GM10248 (cell line): ENCODE measurements around the gene PLCB1.

ENCODE experiments used
- CTCF ChIA-PET: fragments of 300-600 bp; sonication (Branson Sonifier 250); formaldehyde crosslinking; extraction: SDS; loops from one replicate; lab custom pipeline; 2021; ENCODE audit warnings: antibody characterized with exemption; lab: Yijun Ruan, JAX
- POLR2A ChIA-PET: fragments of 350-650 bp; sonication (Branson Sonifier 250); formaldehyde crosslinking; extraction: SDS; loops from one replicate; lab custom pipeline; 2020; ENCODE audit warnings: antibody characterized with exemption; lab: Yijun Ruan, JAX
- DNase-seq: peaks from one replicate; pipeline ENCODE4 v3.0.0; 2012; ENCODE audit errors: extremely low spot score
- TF ChIP-seq, protein P1 (sequence below): IDR thresholded peaks from 2 replicates; pipeline ENCODE4 v1.5.1; 2012; ENCODE audit warnings: mild to moderate bottlenecking, low read depth; ENCODE audit errors: extremely low read depth, missing control alignments, control extremely low read depth

PLCB1 gene

DNA sequence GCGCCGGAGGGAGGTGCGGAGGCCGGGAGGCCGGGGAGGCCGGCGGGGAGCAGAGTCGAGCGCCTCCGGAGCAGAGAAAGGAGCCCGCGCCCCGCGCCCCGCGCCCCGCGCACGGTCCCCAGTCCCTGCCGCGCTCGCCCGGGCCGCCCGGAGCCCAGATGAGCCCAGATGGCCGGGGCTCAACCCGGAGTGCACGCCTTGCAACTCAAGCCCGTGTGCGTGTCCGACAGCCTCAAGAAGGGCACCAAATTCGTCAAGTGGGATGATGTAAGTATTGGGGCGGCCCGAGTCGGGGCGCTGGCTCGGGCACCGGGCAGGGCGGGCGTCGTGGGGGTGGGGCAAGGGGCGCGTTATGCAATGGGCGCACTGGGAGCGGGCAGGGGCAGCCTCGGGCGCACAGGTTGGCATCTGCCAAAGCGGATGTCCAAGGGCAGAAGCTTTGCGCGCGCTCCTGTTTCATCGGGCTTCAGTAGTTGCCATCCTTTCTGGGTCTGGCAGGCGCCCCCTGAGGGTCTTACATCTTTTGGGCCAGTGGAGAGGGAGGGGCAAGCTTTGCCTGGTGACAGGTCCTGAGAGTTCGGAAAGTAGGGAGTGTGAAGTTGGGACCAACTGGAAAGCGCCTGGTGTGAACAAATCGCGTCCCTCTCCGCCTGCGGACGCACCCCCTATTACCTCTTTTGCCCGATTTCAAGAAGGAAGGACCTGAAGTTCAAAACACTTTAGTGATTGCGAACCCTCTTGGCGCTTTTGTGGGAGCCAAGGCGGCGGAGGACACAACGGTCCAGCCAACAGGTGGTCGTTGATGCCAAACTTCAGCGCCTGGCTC, 631 bp downstream of the PLCB1 start:
- CTCF ChIA-PET: interaction anchor here (1.5 to 2.9 kb wide), 4 partner anchors 15 to 589 kb away, joined by 4 to 25 read pairs (median 6); no protein-coding TSS in a partner anchor
- no peak for DNase-seq
- TF ChIP-seq, protein P1, sequence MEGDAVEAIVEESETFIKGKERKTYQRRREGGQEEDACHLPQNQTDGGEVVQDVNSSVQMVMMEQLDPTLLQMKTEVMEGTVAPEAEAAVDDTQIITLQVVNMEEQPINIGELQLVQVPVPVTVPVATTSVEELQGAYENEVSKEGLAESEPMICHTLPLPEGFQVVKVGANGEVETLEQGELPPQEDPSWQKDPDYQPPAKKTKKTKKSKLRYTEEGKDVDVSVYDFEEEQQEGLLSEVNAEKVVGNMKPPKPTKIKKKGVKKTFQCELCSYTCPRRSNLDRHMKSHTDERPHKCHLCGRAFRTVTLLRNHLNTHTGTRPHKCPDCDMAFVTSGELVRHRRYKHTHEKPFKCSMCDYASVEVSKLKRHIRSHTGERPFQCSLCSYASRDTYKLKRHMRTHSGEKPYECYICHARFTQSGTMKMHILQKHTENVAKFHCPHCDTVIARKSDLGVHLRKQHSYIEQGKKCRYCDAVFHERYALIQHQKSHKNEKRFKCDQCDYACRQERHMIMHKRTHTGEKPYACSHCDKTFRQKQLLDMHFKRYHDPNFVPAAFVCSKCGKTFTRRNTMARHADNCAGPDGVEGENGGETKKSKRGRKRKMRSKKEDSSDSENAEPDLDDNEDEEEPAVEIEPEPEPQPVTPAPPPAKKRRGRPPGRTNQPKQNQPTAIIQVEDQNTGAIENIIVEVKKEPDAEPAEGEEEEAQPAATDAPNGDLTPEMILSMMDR: no peak
- POLR2A ChIA-PET: no interaction called here

DNA sequence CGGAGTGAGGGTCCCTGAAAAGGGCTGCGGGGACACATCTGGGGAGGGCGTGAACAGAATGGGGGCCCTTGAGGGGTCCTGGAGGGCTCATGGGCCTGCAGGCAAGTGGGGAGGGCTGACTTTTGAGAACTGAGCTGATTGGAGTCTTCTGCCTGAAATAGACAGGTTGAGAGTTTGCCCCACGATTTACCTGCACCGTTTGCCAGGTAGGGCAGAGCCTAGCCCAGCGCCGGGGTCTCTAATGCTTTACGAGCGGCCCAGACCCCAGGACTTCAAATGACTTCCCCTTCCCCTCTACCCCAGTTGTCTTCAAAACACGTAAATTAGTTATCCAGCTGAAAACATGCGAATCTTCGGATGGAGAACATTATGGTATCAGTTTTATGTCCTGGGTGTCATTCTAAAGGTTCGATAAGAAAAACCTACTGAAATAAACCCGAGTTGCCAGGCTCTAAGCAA, 1.3 kb downstream of the PLCB1 start:
- ChIA-PET CTCF (interaction anchor here (1.0 to 2.9 kb wide), 5 partner anchors 15 to 589 kb away, joined by 3 to 25 read pairs (median 5); no protein-coding TSS in a partner anchor), POLR2A (no interaction called here)
- no peak for DNase-seq
- TF ChIP-seq, protein P1: no peak

DNA sequence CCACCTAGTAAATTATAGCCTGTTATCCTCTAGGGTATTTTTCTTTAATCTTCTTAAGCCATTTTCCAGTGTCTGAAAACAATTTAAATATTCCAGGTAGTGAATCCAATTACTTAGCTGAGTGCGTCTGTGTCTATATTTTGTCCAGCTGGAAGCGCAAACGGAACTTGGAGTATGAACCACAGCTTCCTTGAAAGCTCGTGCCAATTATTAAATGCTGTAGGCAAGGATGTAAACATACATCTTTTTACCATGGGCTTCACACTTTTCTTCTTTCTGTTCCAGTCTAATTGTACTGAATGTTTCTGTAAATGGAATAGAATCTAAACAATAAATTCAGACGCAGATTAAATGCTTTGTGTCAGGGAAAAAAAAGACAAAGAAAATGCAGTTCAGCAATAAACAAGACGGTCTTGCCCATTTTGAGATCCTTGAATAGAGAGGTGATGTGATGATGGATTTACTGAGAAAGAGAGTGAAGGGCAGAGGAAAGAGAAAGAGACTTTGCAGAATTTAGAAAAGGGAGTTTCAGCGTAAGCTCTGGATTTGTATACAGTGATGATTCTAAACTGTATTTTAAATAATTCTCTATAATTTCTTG, 1.9 kb downstream of the PLCB1 start:
- no peak for DNase-seq
- CTCF ChIA-PET: interaction anchor here (1.0 to 2.9 kb wide), 7 partner anchors 11 to 588 kb away, joined by 3 to 25 read pairs (median 4); no protein-coding TSS in a partner anchor
- POLR2A ChIA-PET: no interaction called here

DNA sequence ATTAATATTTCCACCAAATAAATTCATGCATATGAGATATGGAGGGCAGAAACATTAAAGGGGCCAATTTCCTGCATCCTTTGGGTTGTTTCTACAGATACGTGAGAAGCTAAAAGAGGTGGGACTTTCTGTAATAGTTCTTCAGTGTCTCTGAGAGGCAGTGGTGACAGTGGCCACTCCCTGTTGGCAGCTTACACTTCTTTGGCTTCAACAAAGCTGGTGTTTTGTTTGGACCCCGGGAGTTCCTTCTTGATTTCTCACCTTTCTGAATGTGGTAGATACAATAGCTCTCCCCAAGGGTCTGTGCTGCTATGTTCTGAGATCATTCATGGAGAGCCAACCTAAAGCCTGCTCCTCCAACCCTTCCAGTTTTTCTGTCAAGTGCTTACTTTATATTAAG, 7.8 kb downstream of the PLCB1 start:
- ChIA-PET POLR2A (no interaction called here), CTCF (interaction anchor here (0.7 to 1.9 kb wide), 6 partner anchors 12 to 582 kb away, joined by 3 to 6 read pairs (median 3); no protein-coding TSS in a partner anchor)
- DNase-seq: no peak
- TF ChIP-seq, protein P1: no peak

More for the DNA sequence above, 1.9 kb downstream of the PLCB1 start:
- TF ChIP-seq, protein P1: no peak

DNA sequence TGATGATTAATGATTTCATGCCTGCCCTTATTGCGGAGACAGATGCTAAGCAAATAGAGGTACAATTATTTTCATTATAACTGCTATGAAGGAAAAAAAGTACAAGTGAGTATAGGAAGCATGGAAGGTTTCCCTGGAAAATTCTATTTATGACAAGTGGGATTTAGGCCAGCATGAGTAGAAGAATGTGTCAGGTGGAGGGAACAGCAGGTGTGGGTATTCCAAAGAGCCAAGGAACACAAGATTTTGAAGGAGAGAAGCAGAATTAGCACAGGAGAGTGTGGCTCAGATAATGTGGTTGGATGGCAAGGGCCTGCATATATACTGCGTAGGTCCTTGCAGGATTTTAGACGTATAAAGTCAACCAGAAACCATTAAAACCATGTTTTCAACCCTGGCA, 11.4 kb downstream of the PLCB1 start:
- ChIA-PET POLR2A (no interaction called here), CTCF (no interaction called here)
- TF ChIP-seq, protein P1: no peak
- DNase-seq: no peak
